OCI-LY7 (cell line): Measurements from ENCODE around the gene PDCL2. TPM values are rescaled to one million over a fixed set of nuclear protein-coding genes. Genes with fewer than 3 reads are reported as not detected.

ENCODE experiments used
- BruUV-seq: library from RNA; stranded (reverse); fragments of 400-500 nt; replicated peaks from 2 replicates; lab custom pipeline; 2021; lab: Mats Ljungman, UMichigan
- CTCF ChIA-PET: fragments of 300-600 bp; sonication (Branson Sonifier 250); formaldehyde crosslinking; loops from one replicate; lab custom pipeline; 2022; ENCODE audit warnings: antibody characterized with exemption; ENCODE audit not compliant: unreplicated experiment; lab: Charles Lee
- POLR2A ChIA-PET: fragments of 300-600 bp; sonication (Branson Sonifier 250); formaldehyde crosslinking; loops from one replicate; lab custom pipeline; 2022; ENCODE audit warnings: antibody characterized with exemption; lab: Charles Lee
- DNase-seq: peaks from one replicate; pipeline ENCODE4 v3.0.0-alpha.2; 2015; ENCODE audit warnings: low spot score
- H2AFZ ChIP-seq: fragments of 200-600 bp; sonication (generic), shearing (Covaris generic); 2 replicates; pipeline ENCODE4 v1.6.1; 2014; ENCODE audit warnings: mild to moderate bottlenecking, antibody characterized with exemption, low read length, moderate library complexity
- H3K27ac ChIP-seq: fragments of 200-600 bp; sonication (generic); 2 replicates; pipeline ENCODE4 v1.5.1; 2014; ENCODE audit warnings: mixed run types, low read depth, mild to moderate bottlenecking, moderate library complexity, low read length, inconsistent platforms; ENCODE audit not compliant: poor library complexity, severe bottlenecking
- H3K36me3 ChIP-seq: fragments of 200-600 bp; sonication (generic); 2 replicates; pipeline ENCODE4 v1.6.1; 2014; ENCODE audit warnings: mild to moderate bottlenecking, antibody characterized with exemption, low read length, moderate library complexity, mixed read lengths; ENCODE audit not compliant: insufficient read depth
- H3K4me1 ChIP-seq: fragments of 200-600 bp; sonication (generic); 2 replicates; pipeline ENCODE4 v1.5.1; 2014; ENCODE audit warnings: mild to moderate bottlenecking, low read length; ENCODE audit not compliant: insufficient read depth, poor library complexity, severe bottlenecking
- H3K4me2 ChIP-seq: fragments of 200-600 bp; sonication (generic); 2 replicates; pipeline ENCODE4 v1.6.1; 2014; ENCODE audit warnings: mild to moderate bottlenecking, low read length
- H3K4me3 ChIP-seq: fragments of 200-600 bp; sonication (generic); 2 replicates; pipeline ENCODE4 v1.5.1; 2014; ENCODE audit warnings: mild to moderate bottlenecking, low read depth, low read length; ENCODE audit not compliant: poor library complexity, severe bottlenecking
- H3K79me2 ChIP-seq: fragments of 200-600 bp; sonication (generic); 2 replicates; pipeline ENCODE4 v1.6.1; 2016; ENCODE audit warnings: low read depth, mild to moderate bottlenecking, low read length, moderate library complexity, mixed read lengths; ENCODE audit not compliant: insufficient read depth
- H3K9me2 ChIP-seq: fragments of 200-600 bp; sonication (generic); 2 replicates; pipeline ENCODE4 v1.6.1; 2016; ENCODE audit warnings: mild to moderate bottlenecking, low read length, mixed read lengths; ENCODE audit not compliant: insufficient read depth
- H3K9me3 ChIP-seq: fragments of 200-600 bp; sonication (generic); 2 replicates; pipeline ENCODE4 v1.6.1; 2014; ENCODE audit warnings: mild to moderate bottlenecking, mixed run types, low read length, mixed read lengths
- H4K20me1 ChIP-seq: fragments of 200-600 bp; sonication (generic); 2 replicates; pipeline ENCODE4 v1.6.1; 2014; ENCODE audit warnings: mild to moderate bottlenecking, antibody characterized with exemption, low read length, moderate library complexity, mixed read lengths; ENCODE audit not compliant: insufficient read depth
- CTCF ChIP-seq: fragments of 200-600 bp; sonication (generic); conservative IDR thresholded peaks from 2 replicates; pipeline ENCODE4 v1.5.1; 2014; ENCODE audit warnings: mild to moderate bottlenecking, antibody characterized with exemption, low read length, moderate library complexity, mixed read lengths
- EZH2phosphoT487 ChIP-seq: fragments of 200-600 bp; sonication (generic); IDR thresholded peaks from 2 replicates; pipeline ENCODE4 v1.6.1; 2018; ENCODE audit warnings: low read depth, borderline replicate concordance, mild to moderate bottlenecking, mixed run types, antibody characterized with exemption, low read length, moderate library complexity, mixed read lengths
- intact Hi-C: fragments of 100-400 bp; cut with micrococcal nuclease; formaldehyde crosslinking; loops from one replicate; pipeline ENCODE4 v1.10.0; 2022; ENCODE audit not compliant: unreplicated experiment
- total RNA-seq, 2 experiments: library from RNA; depleted of rRNA in 1 of 2; stranded (reverse); fragments of >200 nt in 1 of 2; shearing (Covaris generic) in 1 of 2; gene quantifications; 2 replicates each; pipeline ENCODE4 v1.2.3, GENCODE V29; 2014 to 2022

Gene PDCL2
- total RNA-seq, 2 experiments from 2014 or later = not detected

GRCh38 chr4:55545641-55546505 is 46.2 kb downstream of the PDCL2 start:
- TF ChIP-seq EZH2phosphoT487 = no peak
- TF ChIP-seq CTCF = no peak
- BruUV-seq = no TSS peak
- peak overlapping the region; percentile 82 for H3K4me2 ChIP-seq
- peaks cover 7% of the 10 kb centered on the region for H3K4me1 ChIP-seq
- H3K4me3 ChIP-seq = peak overlapping the region; percentile 79
- peak overlapping the region; percentile 64; the same call in 1 of the 2 replicates for H2AFZ ChIP-seq
- DNase-seq = peak; percentile 68
- H3K36me3 ChIP-seq = no peaks in the 10 kb centered on the region
- CTCF ChIA-PET = interaction anchor here (0.6 to 1.1 kb wide), 3 partner anchors 151 to 481 kb away, joined by 3 to 7 read pairs (median 3); no protein-coding TSS in a partner anchor
- H4K20me1 ChIP-seq = peaks cover 22% of the 10 kb centered on the region; the same call in 1 of the 2 replicates
- no peaks in the 10 kb centered on the region for H3K79me2 ChIP-seq
- intact Hi-C loops = loop anchor here (2.0 to 5.0 kb wide), 4 partner anchors 31 to 401 kb away; partner anchors contain the start of genes CEP135, EXOC1 and SRD5A3
- peak overlapping the region; percentile 19 for H3K27ac ChIP-seq
- no peaks in the 10 kb centered on the region for H3K9me2 ChIP-seq
- H3K9me3 ChIP-seq = no peaks in the 10 kb centered on the region
- POLR2A ChIA-PET = interaction anchor here (0.6 to 2.6 kb wide), 7 partner anchors 44 to 1035 kb away, joined by 3 to 20 read pairs (median 3); partner anchors contain the start of genes SRD5A3 and TMEM165

- Histone ChIP-seq H3K9me3 (no peaks in the 10 kb centered on the region), H3K27ac (no peak overlapping the region), H3K4me1 (peaks cover 7% of the 10 kb centered on the region), H3K79me2 (no peaks in the 10 kb centered on the region), H2AFZ (peak overlapping the region; percentile 64; the same call in 1 of the 2 replicates), H4K20me1 (peaks cover 22% of the 10 kb centered on the region; the same call in 1 of the 2 replicates), H3K4me3 (peak overlapping the region; percentile 79), H3K4me2 (peak overlapping the region; percentile 82), H3K36me3 (no peaks in the 10 kb centered on the region), H3K9me2 (no peaks in the 10 kb centered on the region)
- POLR2A ChIA-PET = interaction anchor here (0.6 to 2.6 kb wide), 4 partner anchors 36 to 1035 kb away, joined by 3 to 20 read pairs (median 3); partner anchors contain the start of gene TMEM165
- CTCF ChIA-PET = interaction anchor here (0.6 kb wide), 1 partner anchor 480 kb away, joined by 7 read pairs; no protein-coding TSS in a partner anchor
- TF ChIP-seq EZH2phosphoT487 (no peak), CTCF (no peak)
- BruUV-seq = no TSS peak
- DNase-seq = no peak
- intact Hi-C loops = loop anchor here (2.0 to 5.0 kb wide), 3 partner anchors 30 to 402 kb away; partner anchors contain the start of genes CEP135 and EXOC1
Observed at GRCh38 chr4:55545151-55545550, 46.9 kb downstream of the PDCL2 start.
